Middle frontal gyrus (tissue), 1 donor: ENCODE measurements around the gene PRKAG3.

Source experiments
- DNase-seq: peaks from one replicate; pipeline ENCODE4 v3.0.0-alpha.2; 2015; ENCODE audit warnings: low spot score; ENCODE audit errors: extremely low spot score

The PRKAG3 gene

GRCh38 chr2:218815244-218815637 is 16.4 kb downstream of the PRKAG3 start:
- no peak for DNase-seq

GRCh38 chr2:218814540-218815243 is 16.9 kb downstream of the PRKAG3 start:
- DNase-seq: no peak

GRCh38 chr2:218813771-218814460 is 17.7 kb downstream of the PRKAG3 start:
- DNase-seq: no peak

GRCh38 chr2:218812861-218813260 is 18.7 kb downstream of the PRKAG3 start:
- DNase-seq: no peak

- DNase-seq: no peak
Observed at GRCh38 chr2:218812096-218812815, 19.3 kb downstream of the PRKAG3 start.

- no peak for DNase-seq
Observed at GRCh38 chr2:218811382-218811781, 20.2 kb downstream of the PRKAG3 start.

- no peak for DNase-seq
Observed at GRCh38 chr2:218810256-218810655, 21.3 kb downstream of the PRKAG3 start.

GRCh38 chr2:218809515-218809914 is 22.1 kb downstream of the PRKAG3 start:
- no peak for DNase-seq

- no peak for DNase-seq
Observed at GRCh38 chr2:218807626-218808025, 24.0 kb downstream of the PRKAG3 start.

- no peak for DNase-seq
Observed at GRCh38 chr2:218806346-218806978, 25.1 kb downstream of the PRKAG3 start.

- DNase-seq: no peak
Observed at GRCh38 chr2:218805627-218806026, 26.0 kb downstream of the PRKAG3 start.

- no peak for DNase-seq
Observed at GRCh38 chr2:218804817-218805216, 26.8 kb downstream of the PRKAG3 start.

- DNase-seq: no peak
Observed at GRCh38 chr2:218802386-218802994, 29.1 kb downstream of the PRKAG3 start.

GRCh38 chr2:218799990-218800389 is 31.6 kb downstream of the PRKAG3 start:
- no peak for DNase-seq

- no peak for DNase-seq
Observed at GRCh38 chr2:218798767-218799504, 32.7 kb downstream of the PRKAG3 start.

GRCh38 chr2:218796691-218797090 is 34.9 kb downstream of the PRKAG3 start:
- DNase-seq: no peak

- DNase-seq: no peak
Observed at GRCh38 chr2:218792433-218792832, 39.2 kb downstream of the PRKAG3 start.

- no peak for DNase-seq
Observed at GRCh38 chr2:218788529-218789255, 42.9 kb downstream of the PRKAG3 start.

GRCh38 chr2:218786133-218786532 is 45.5 kb downstream of the PRKAG3 start:
- DNase-seq: no peak

- DNase-seq: no peak
Observed at GRCh38 chr2:218785103-218785502, 46.5 kb downstream of the PRKAG3 start.
